Stimulated activated CD4-positive, alpha-beta T cell treated with anti-CD3 and anti-CD28 coated beads, Interleukin-12 subunit alpha, Interleukin-12 subunit beta, amount 100 ng/mL, for 48 hours (primary cell): ENCODE data around the gene PWP2.
"Not testable (repeated sequence)": the region's sequence is repeated elsewhere in the genome, so short reads cannot be mapped to it uniquely, and the experiment has no call there.

Experiments used
- DNase-seq, 3 donors: peaks; one replicate each; pipeline ENCODE4 v3.0.0-alpha.2; 2020; ENCODE audit warnings: low read depth in 2 of 3, low spot score in 1 of 3

Gene PWP2

DNA sequence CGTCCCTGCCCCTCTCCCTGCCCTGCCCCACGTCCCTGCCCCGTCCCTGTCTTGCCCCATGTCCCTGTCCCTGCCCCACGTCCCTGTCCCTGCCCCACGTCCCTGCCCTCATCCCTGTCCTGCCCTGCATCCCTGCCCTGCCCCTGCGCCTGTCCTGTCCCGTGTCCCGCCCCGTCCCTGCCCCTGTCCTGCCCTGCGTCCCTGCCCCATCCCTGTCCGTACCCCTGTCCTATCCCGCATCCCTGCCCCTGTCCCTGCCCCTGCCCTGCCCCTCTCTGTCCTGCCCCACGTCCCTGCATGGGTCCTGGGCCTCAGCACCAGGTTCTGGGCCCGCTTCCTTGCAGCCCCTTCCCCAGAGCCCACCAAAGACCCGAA is 53.1 kb downstream of the PWP2 start:
- DNase-seq: not testable (repeated sequence)

DNA sequence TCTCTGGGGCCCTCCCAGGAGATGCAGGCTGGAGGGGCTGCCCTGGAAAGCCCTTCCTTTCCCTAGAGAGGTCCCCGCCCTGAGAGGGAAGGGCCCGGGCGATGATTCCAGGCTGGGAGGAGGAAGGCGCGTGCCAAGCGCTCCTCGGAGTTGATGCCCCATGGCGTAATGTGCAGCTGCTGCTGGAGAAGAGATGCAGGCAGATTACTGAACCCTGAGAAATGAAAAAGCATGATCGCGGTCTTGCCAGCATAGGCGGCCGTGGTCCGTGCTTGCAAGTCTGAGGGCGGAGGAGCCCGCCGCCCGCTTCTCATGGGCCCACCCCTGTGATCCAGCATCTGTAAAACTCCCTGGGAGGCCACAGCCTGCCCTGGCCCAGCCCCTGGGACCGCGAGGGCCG is 53.6 kb downstream of the PWP2 start:
- DNase-seq: not testable (repeated sequence)

DNA sequence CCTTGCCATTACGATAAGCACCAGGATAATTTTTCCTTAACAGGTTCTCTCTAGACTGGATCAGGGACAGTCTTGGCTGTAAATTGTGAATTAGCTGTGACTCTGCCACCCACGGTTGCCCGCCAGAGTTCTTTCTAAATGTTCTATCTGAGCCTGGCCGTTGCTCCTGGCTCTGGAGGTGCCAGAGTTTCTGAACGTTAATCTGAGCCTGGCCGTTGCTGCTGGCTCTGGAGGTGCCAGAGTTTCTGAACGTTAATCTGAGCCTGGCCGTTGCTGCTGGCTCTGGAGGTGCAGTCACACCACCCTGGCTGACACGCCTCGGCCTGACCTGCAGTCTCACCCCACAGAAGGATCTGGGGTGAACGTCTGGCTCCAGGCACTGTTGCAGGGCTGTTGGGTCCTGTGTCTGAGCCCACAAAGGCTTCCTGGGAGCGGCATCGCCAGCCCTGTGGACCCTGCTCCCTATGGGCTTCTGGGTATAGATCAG is 56.0 kb downstream of the PWP2 start:
- DNase-seq: not testable (repeated sequence)

DNA sequence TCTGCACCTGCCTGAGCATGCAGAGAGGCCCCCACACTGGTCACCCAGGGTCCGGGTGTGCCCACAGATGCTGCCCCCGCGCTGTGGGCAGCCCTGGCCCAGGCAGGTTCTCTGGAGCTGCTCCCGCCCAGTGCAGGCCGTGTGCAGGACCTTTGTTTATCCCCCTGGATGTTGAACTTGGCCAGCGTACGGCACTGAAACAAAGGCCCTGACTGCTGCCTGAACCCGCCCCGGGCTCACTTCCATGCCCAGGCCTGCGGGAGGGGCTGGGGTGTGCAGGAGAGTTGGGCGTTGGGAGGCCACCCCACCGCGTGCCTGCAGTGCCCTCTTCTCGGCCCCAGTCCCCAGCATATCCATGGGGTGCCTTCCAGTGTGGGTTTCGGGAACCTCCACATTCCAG is 58.7 kb downstream of the PWP2 start:
- not testable (repeated sequence) for DNase-seq

- DNase-seq: not testable (repeated sequence)
Observed at GRCh38 chr21:44167527-44167926, 60.3 kb downstream of the PWP2 start.

- not testable (repeated sequence) for DNase-seq
Observed at GRCh38 chr21:44170326-44170725, 63.1 kb downstream of the PWP2 start.

GRCh38 chr21:44170863-44171262 is 63.7 kb downstream of the PWP2 start:
- not testable (repeated sequence) for DNase-seq

GRCh38 chr21:44171962-44172572 is 64.9 kb downstream of the PWP2 start:
- not testable (repeated sequence) for DNase-seq

GRCh38 chr21:44172741-44173140 is 65.5 kb downstream of the PWP2 start:
- DNase-seq: not testable (repeated sequence)

DNA sequence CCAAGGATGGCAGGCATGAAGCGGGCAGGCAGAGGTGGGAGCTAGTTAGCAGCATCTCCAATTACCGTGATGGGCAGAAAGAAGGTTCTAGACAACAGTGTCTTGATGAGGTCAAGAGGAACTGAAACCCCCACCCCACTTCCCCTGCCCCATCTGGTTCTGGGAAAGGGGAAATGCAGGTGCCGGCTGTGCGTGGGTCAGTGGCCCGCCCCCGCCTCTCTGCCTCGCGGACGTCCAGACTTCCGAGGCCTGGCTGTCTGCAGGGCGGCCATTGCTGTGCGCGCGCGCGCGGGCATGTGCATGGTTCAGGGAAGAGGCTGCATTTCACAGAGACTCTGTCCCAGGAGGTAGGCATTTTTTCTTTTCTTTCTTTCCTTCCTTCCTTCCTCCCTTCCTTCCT is 68.0 kb downstream of the PWP2 start:
- DNase-seq: not testable (repeated sequence)

DNA sequence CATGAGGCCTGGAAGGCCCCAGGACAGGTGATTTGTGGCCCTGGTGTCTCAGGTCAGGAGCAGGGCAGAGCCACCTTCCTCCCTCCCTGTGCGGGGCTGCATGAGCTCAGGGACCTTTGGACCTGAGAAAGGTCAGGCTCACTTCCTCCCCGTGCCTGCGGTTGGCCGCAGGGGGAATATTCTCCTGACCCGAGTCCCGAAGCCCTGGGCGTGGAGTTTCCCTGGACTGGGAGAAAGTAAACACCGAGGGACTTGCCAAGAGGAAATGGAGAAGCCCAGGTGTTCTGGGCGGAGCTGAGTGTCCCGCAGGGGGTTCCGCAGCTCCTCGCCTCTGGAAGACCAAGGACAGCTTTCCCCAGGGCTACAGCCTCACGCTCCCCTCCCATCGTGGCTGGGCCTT is 68.9 kb downstream of the PWP2 start:
- not testable (repeated sequence) for DNase-seq
